CD14-positive monocyte (primary cell): ENCODE data around the gene VWC2L. TPM values are rescaled to one million over a fixed set of nuclear protein-coding genes. Genes with fewer than 3 reads are reported as not detected.

Experiments
- DNase-seq, 3 donors: peaks; one replicate each; pipeline ENCODE4 v3.0.0-alpha.2; 2011 to 2022
- H2AFZ ChIP-seq: 2 replicates; pipeline ENCODE4 v1.6.0; 2012; ENCODE audit warnings: mild to moderate bottlenecking, low read depth, low read length, inconsistent platforms; ENCODE audit not compliant: insufficient read depth, poor library complexity, severe bottlenecking
- H3K27ac ChIP-seq, 2 donors: 1 replicate in 1 of 2; 2 replicates in 1 of 2; pipeline ENCODE4 v1.5.1; 2012 to 2013; ENCODE audit warnings: low read length in 2 of 2, control low read depth in 1 of 2, inconsistent platforms in 1 of 2, low read depth in 1 of 2, mild to moderate bottlenecking in 1 of 2
- H3K27me3 ChIP-seq, 2 donors: one replicate each; pipeline versions ENCODE4 v1.6.0 to v1.6.1; 2011 to 2013; ENCODE audit warnings: low read length in 2 of 2; ENCODE audit not compliant: control insufficient read depth in 2 of 2, insufficient read depth in 2 of 2
- H3K36me3 ChIP-seq, 2 donors: replicated peaks in 1 of 2; 1 replicate in 1 of 2; 2 replicates in 1 of 2; pipeline versions ENCODE4 v1.5.1 to v1.6.1; 2012 to 2013; ENCODE audit warnings: low read length in 2 of 2, control low read depth in 1 of 2, inconsistent platforms in 1 of 2, mild to moderate bottlenecking in 1 of 2; ENCODE audit not compliant: insufficient read depth in 2 of 2, control insufficient read depth in 1 of 2
- H3K4me1 ChIP-seq, 2 donors: 1 replicate in 1 of 2; 2 replicates in 1 of 2; pipeline versions ENCODE4 v1.5.1 to v1.6.1; 2012 to 2013; ENCODE audit warnings: low read length in 2 of 2, control low read depth in 1 of 2, inconsistent platforms in 1 of 2, mild to moderate bottlenecking in 1 of 2, moderate library complexity in 1 of 2; ENCODE audit not compliant: insufficient read depth in 2 of 2, control insufficient read depth in 1 of 2
- H3K4me2 ChIP-seq: replicated peaks from 2 replicates; pipeline ENCODE3; 2012; ENCODE audit warnings: low read length, moderate library complexity, mild to moderate bottlenecking; ENCODE audit not compliant: poor library complexity, severe bottlenecking; ENCODE audit errors: extremely low read depth
- H3K4me3 ChIP-seq, 3 experiments: fragments of 200-600 bp in 1 of 3; sonication (generic) in 1 of 3; replicated peaks in 1 of 3; 1 replicate in 2 of 3; 2 replicates in 1 of 3; pipeline ENCODE4 v1.5.1; 2011 to 2013; ENCODE audit warnings: low read length in 3 of 3, mild to moderate bottlenecking in 3 of 3, control low read depth in 2 of 3, low read depth in 2 of 3, inconsistent platforms in 1 of 3, moderate library complexity in 1 of 3
- H3K79me2 ChIP-seq: 2 replicates; pipeline ENCODE4 v1.6.0; 2012; ENCODE audit warnings: mild to moderate bottlenecking, control low read depth, inconsistent platforms, low read length, moderate library complexity; ENCODE audit not compliant: insufficient read depth
- H3K9ac ChIP-seq: 2 replicates; pipeline ENCODE4 v1.6.0; 2017; ENCODE audit warnings: low read length, mild to moderate bottlenecking; ENCODE audit not compliant: insufficient read depth, poor library complexity, severe bottlenecking
- H3K9me3 ChIP-seq, 2 donors: replicated peaks in 1 of 2; 1 replicate in 1 of 2; 2 replicates in 1 of 2; pipeline versions ENCODE4 v1.5.1 to v1.6.1; 2012 to 2013; ENCODE audit warnings: low read length in 2 of 2, control low read depth in 1 of 2; ENCODE audit not compliant: control insufficient read depth in 1 of 2, insufficient read depth in 1 of 2
- H4K20me1 ChIP-seq: 2 replicates; pipeline ENCODE4 v1.6.0; 2012; ENCODE audit warnings: mild to moderate bottlenecking, low read length, control low read depth, moderate library complexity; ENCODE audit not compliant: insufficient read depth
- H3K27ac Mint-ChIP-seq, 7 donors: one replicate each; pipeline ENCODE4 v1.8.0; 2020; ENCODE audit warnings: mild to moderate bottlenecking in 7 of 7, mixed read lengths in 7 of 7, moderate library complexity in 6 of 7, inconsistent platforms in 2 of 7
- H3K27me3 Mint-ChIP-seq, 3 donors: one replicate each; pipeline ENCODE4 v1.8.0; 2021 to 2022; ENCODE audit warnings: low read depth in 3 of 3, mild to moderate bottlenecking in 3 of 3, mixed read lengths in 3 of 3, moderate library complexity in 3 of 3, inconsistent platforms in 1 of 3
- H3K36me3 Mint-ChIP-seq, 2 donors: one replicate each; pipeline ENCODE4 v1.8.0; 2020; ENCODE audit warnings: mixed read lengths in 2 of 2, inconsistent platforms in 1 of 2, mild to moderate bottlenecking in 1 of 2
- H3K4me1 Mint-ChIP-seq: one replicate; pipeline ENCODE4 v1.8.0; 2020; ENCODE audit warnings: mild to moderate bottlenecking, mixed read lengths
- H3K4me3 Mint-ChIP-seq, 2 donors: one replicate each; pipeline ENCODE4 v1.8.0; 2020; ENCODE audit warnings: mild to moderate bottlenecking in 2 of 2, mixed read lengths in 2 of 2, moderate library complexity in 1 of 2
- H3K9me3 Mint-ChIP-seq, 7 donors: one replicate each; pipeline ENCODE4 v1.8.0; 2020 to 2022; ENCODE audit warnings: mixed read lengths in 7 of 7, mild to moderate bottlenecking in 6 of 7, moderate library complexity in 6 of 7, inconsistent platforms in 2 of 7
- CTCF ChIP-seq: fragments of 200-600 bp; IDR thresholded peaks from one replicate; pipeline ENCODE4 v1.8.0; 2022; ENCODE audit warnings: antibody characterized with exemption, mild to moderate bottlenecking
- WGBS: methylation state at CpG from one replicate; pipeline ENCODE4 v1.1.5; 2013; ENCODE audit warnings: missing lambda C conversion rate; ENCODE audit not compliant: insufficient coverage; 5-methylcytosine and 5-hydroxymethylcytosine counted together
- intact Hi-C, 2 donors: fragments of 100-400 bp; cut with micrococcal nuclease; formaldehyde crosslinking; loops; one replicate each; pipeline versions ENCODE4 v1.15.0 to v1.15.1; 2023
- polyA plus RNA-seq, 3 donors: library from polyadenylated mRNA; depleted of rRNA in 1 of 3; unstranded in 2 of 3; stranded (reverse) in 1 of 3; fragments of 300-500 nt in 2 of 3; fragments of >200 nt in 1 of 3; fragmentation: Illumina TruSeq in 2 of 3; gene quantifications; 1 replicate in 2 of 3; 2 replicates in 1 of 3; pipeline ENCODE4 v1.2.3, GENCODE V29; 2012 to 2021

Gene VWC2L
- polyA plus RNA-seq, 3 donors: not detected

GRCh38 chr2:214533541-214533940 is 122.7 kb downstream of the VWC2L start:
- Histone ChIP-seq H2AFZ (no peak overlapping the region), H3K36me3 (no peaks in the 10 kb centered on the region), H3K27me3 (no peaks in the 10 kb centered on the region), H3K4me3 (no peak overlapping the region), H4K20me1 (no peaks in the 10 kb centered on the region), H3K4me2 (no peak overlapping the region), H3K4me1 (no peaks in the 10 kb centered on the region), H3K79me2 (no peaks in the 10 kb centered on the region), H3K9ac (no peak overlapping the region), H3K27ac (no peak overlapping the region), H3K9me3 (no peaks in the 10 kb centered on the region)
- H3K4me3 Mint-ChIP-seq: no peak overlapping the region
- intact Hi-C loops: no loop called here
- H3K9me3 Mint-ChIP-seq: peaks cover 0 to 4% (median 2%) of the 10 kb centered on the region in 7 donors
- TF ChIP-seq CTCF: no peak
- 86% methylated on average over 1 of the region's 3 CpGs for WGBS
- H3K27ac Mint-ChIP-seq: no peak overlapping the region
- no peaks in the 10 kb centered on the region for H3K27me3 Mint-ChIP-seq
- DNase-seq: no peak
- H3K36me3 Mint-ChIP-seq: no peaks in the 10 kb centered on the region
- no peaks in the 10 kb centered on the region for H3K4me1 Mint-ChIP-seq

GRCh38 chr2:214536625-214537024 is 125.8 kb downstream of the VWC2L start:
- no peaks in the 10 kb centered on the region for H3K4me1 ChIP-seq
- no peaks in the 10 kb centered on the region for H3K9me3 ChIP-seq
- Mint-ChIP-seq H3K27ac (no peak overlapping the region), H3K4me1 (no peaks in the 10 kb centered on the region), H3K27me3 (no peaks in the 10 kb centered on the region), H3K9me3 (peaks cover 0 to 4% (median 2%) of the 10 kb centered on the region in 7 donors), H3K4me3 (no peak overlapping the region), H3K36me3 (no peaks in the 10 kb centered on the region)
- no peaks in the 10 kb centered on the region for H4K20me1 ChIP-seq
- H3K4me2 ChIP-seq: no peak overlapping the region
- H3K36me3 ChIP-seq: no peaks in the 10 kb centered on the region
- no peak for DNase-seq
- no peak overlapping the region for H2AFZ ChIP-seq
- WGBS: 77% methylated on average over 2 of the region's 3 CpGs
- H3K27me3 ChIP-seq: no peaks in the 10 kb centered on the region
- H3K4me3 ChIP-seq: no peak overlapping the region
- intact Hi-C loops: no loop called here
- H3K9ac ChIP-seq: no peak overlapping the region
- TF ChIP-seq CTCF: no peak
- no peaks in the 10 kb centered on the region for H3K79me2 ChIP-seq
- no peak overlapping the region for H3K27ac ChIP-seq
